22Rv1 (cell line): ENCODE measurements around the gene HDGF.

Source experiments
- CTCF ChIP-seq: fragments of 450-650 bp; IDR thresholded peaks from 2 replicates; pipeline ENCODE4 v1.5.1; 2017; ENCODE audit warnings: mild to moderate bottlenecking
- ZFX ChIP-seq: fragments of 450-650 bp; IDR thresholded peaks from 2 replicates; pipeline ENCODE4 v1.6.1; 2017; ENCODE audit warnings: antibody characterized with exemption, borderline replicate concordance

DNA sequence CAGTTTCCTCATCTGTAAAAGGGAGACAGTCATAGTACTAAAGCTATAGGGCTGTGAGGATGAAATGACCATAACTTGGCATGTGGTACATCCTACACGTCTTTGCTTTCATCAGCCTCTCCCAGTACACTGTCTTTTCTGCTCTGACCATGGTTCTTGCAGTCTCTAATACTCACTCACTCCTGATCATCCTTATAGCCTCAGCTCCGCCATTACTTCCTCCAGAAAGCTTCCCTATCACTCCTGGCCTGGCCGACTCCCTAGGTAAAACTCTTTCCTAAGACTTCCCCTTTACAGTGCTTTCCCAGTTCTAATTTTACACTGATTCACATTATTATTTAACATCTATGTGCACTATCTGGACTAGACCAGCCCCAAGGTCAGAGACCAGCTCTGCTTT, 5.6 kb downstream of the HDGF start:
- TF ChIP-seq CTCF (no peak), ZFX (no peak)
